Measurements from ENCODE around the gene FOXA3. TPM values are rescaled to one million over a fixed set of nuclear protein-coding genes. Genes with fewer than 3 reads are reported as not detected.
A peak's percentile ranks its signal among the peaks of the same experiment; 100 is the strongest.

The FOXA3 gene
- polyA plus RNA-seq, 1 donor (not counting 4 experiments of a cell fraction or from before 2014, with no cell fraction given), result not detected

DNA sequence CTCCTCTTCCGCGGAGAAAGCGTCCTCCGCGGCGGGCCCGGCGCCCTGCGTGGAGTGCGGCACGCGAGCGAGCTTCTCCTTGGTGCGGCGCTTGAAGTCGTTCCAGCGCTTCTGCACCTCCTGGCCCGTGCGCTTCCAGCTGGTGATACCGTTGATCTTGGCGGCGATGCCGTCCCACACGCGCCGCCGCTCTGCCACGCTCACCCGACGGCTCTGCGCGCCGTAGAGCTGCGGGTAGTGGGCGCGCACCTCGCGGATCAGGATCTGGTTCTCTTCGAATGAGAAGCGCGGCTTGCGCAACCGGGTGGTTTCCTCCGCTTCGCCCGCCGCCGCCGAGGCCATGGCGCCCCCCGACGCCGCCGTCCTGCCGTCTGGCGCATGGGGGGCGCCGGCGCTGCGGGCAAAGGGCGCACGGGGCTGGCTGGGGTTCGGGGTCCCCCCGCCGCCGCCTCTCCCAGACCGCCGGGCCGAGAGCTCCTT is 37.3 kb downstream of the FOXA3 start:
- Histone ChIP-seq H3K4me3 (ENCODE audit: control insufficient read depth in 2 of 3, extremely low read depth in 1 of 3, insufficient read depth in 2 of 3, low read depth in 1 of 3, low read length in 3 of 3) (peak overlapping the region; percentile 81 to 94 (median 90)), H3K4me2 (ENCODE audit: control insufficient read depth, extremely low read depth, insufficient read depth, low read depth, low read length) (peak overlapping the region; percentile 74), H3K9me1 (ENCODE audit: control insufficient read depth, extremely low read depth, insufficient read depth, low read length) (no peaks in the 10 kb centered on the region), H3K79me2 (ENCODE audit: control insufficient read depth, insufficient read depth, low read length) (peaks cover 2% of the 10 kb centered on the region), H3K36me3 (ENCODE audit: control insufficient read depth in 2 of 2, extremely low read depth in 1 of 2, insufficient read depth in 2 of 2, low read length in 2 of 2) (peaks cover 6 to 7% of the 10 kb centered on the region in 2 experiments), H4K20me1 (ENCODE audit: control insufficient read depth, extremely low read depth, insufficient read depth, low read length) (no peaks in the 10 kb centered on the region), H3K27me3 (ENCODE audit: control insufficient read depth, extremely low read depth, insufficient read depth, low read length) (no peaks in the 10 kb centered on the region), H2AFZ (ENCODE audit: control insufficient read depth, low read length) (peak overlapping the region; percentile 60), H3K4me1 (ENCODE audit: control insufficient read depth, extremely low read depth, insufficient read depth, low read length) (peaks cover 6% of the 10 kb centered on the region), H3K9ac (ENCODE audit: control insufficient read depth, extremely low read depth, insufficient read depth, low read length) (peak overlapping the region; percentile 79), H3K27ac (ENCODE audit: control insufficient read depth, insufficient read depth, low read length) (no peak overlapping the region), H3K9me3 (ENCODE audit: control insufficient read depth, low read depth, low read length) (no peaks in the 10 kb centered on the region)
- DNase-seq (ENCODE audit: low read depth, low spot score) (no peak), FAIRE-seq (no peak)
- no peak for TF ChIP-seq EZH2 (IDR thresholded peaks at IDR 0.05; ENCODE audit: low read length)
- TF ChIP-seq, protein P1, sequence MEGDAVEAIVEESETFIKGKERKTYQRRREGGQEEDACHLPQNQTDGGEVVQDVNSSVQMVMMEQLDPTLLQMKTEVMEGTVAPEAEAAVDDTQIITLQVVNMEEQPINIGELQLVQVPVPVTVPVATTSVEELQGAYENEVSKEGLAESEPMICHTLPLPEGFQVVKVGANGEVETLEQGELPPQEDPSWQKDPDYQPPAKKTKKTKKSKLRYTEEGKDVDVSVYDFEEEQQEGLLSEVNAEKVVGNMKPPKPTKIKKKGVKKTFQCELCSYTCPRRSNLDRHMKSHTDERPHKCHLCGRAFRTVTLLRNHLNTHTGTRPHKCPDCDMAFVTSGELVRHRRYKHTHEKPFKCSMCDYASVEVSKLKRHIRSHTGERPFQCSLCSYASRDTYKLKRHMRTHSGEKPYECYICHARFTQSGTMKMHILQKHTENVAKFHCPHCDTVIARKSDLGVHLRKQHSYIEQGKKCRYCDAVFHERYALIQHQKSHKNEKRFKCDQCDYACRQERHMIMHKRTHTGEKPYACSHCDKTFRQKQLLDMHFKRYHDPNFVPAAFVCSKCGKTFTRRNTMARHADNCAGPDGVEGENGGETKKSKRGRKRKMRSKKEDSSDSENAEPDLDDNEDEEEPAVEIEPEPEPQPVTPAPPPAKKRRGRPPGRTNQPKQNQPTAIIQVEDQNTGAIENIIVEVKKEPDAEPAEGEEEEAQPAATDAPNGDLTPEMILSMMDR (optimal IDR thresholded peaks at IDR 0.05 in 1 of 3, IDR thresholded peaks at IDR 0.05 in 1 of 3, conservative IDR thresholded peaks at IDR 0.05 in 1 of 3; ENCODE audit: extremely low read depth in 1 of 3, insufficient read depth in 2 of 3, low read length in 3 of 3), result no peak
- dilution Hi-C loops (cut with MboI; ENCODE audit: extremely low pct_ligation_motif_present, low sequenced_read_pairs), result no loop called here

DNA sequence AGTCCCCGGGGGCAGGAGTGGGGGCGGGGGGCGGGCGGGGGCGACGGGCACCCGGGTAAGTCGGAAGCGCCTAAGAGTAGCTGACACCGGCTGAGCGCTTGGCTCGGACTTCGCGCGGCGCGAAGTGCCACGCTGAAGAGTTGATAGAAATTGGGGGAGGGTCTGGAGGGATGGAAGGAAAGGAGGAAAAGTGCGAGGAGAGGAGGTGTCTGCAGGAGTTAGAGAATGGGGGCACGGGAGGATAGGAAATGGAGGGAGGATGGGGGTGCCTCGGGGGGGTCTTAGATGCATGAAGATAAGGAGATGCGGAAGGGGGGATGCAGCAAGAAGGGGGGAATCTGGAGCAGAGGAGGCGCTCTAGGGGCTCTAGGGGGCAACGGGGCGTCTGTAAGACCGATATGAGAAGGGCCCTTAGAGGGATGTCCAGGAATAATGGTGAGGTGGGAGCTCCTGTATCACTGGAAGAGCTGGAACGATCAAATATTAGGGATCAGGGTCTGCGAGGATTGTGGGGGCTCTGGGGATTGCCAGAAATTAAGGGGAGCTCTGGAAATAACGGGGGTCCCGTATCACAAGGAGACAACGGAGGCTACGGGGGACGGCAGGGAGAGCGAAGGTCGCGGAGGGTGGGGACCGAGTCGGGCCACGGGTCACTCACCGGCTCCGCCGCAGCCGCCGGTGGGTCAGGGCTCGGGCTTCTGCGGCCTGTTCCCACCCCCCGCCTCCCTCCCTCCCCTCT is 38.0 kb downstream of the FOXA3 start, which contains the start of gene MYPOP:
MYPOP (minus strand) TSS at position 702 of the 739 bp plus-strand sequence. CDS start 840 bp downstream, outside the sequence.
- TF ChIP-seq EZH2 (IDR thresholded peaks at IDR 0.05; ENCODE audit: low read length), result no peak
- TF ChIP-seq, protein P1 (optimal IDR thresholded peaks at IDR 0.05 in 1 of 3, IDR thresholded peaks at IDR 0.05 in 1 of 3, conservative IDR thresholded peaks at IDR 0.05 in 1 of 3; ENCODE audit: extremely low read depth in 1 of 3, insufficient read depth in 2 of 3, low read length in 3 of 3), result no peak
- Histone ChIP-seq H3K36me3 (ENCODE audit: control insufficient read depth in 2 of 2, extremely low read depth in 1 of 2, insufficient read depth in 2 of 2, low read length in 2 of 2) (peaks cover 6 to 7% of the 10 kb centered on the region in 2 experiments), H3K27ac (ENCODE audit: control insufficient read depth, insufficient read depth, low read length) (peak within 1 kb of the TSS; percentile 40), H3K79me2 (ENCODE audit: control insufficient read depth, insufficient read depth, low read length) (peaks cover 2% of the 10 kb centered on the region), H3K4me1 (ENCODE audit: control insufficient read depth, extremely low read depth, insufficient read depth, low read length) (peaks cover 6% of the 10 kb centered on the region), H3K4me3 (ENCODE audit: control insufficient read depth in 2 of 3, extremely low read depth in 1 of 3, insufficient read depth in 2 of 3, low read depth in 1 of 3, low read length in 3 of 3) (peak within 1 kb of the TSS; percentile 81 to 94 (median 90)), H3K27me3 (ENCODE audit: control insufficient read depth, extremely low read depth, insufficient read depth, low read length) (no peaks in the 10 kb centered on the region), H3K9me1 (ENCODE audit: control insufficient read depth, extremely low read depth, insufficient read depth, low read length) (no peaks in the 10 kb centered on the region), H3K9me3 (ENCODE audit: control insufficient read depth, low read depth, low read length) (no peaks in the 10 kb centered on the region), H2AFZ (ENCODE audit: control insufficient read depth, low read length) (peak within 1 kb of the TSS; percentile 96), H3K9ac (ENCODE audit: control insufficient read depth, extremely low read depth, insufficient read depth, low read length) (peak within 1 kb of the TSS; percentile 79), H4K20me1 (ENCODE audit: control insufficient read depth, extremely low read depth, insufficient read depth, low read length) (no peaks in the 10 kb centered on the region), H3K4me2 (ENCODE audit: control insufficient read depth, extremely low read depth, insufficient read depth, low read depth, low read length) (peak within 1 kb of the TSS; percentile 81)
- dilution Hi-C loops (cut with MboI; ENCODE audit: extremely low pct_ligation_motif_present, low sequenced_read_pairs), result no loop called here
- FAIRE-seq (no peak), DNase-seq (ENCODE audit: low read depth, low spot score) (no peak)

All from keratinocyte (primary cell).